CD14-positive monocyte (primary cell): Measurements from ENCODE around the gene TEKTIP1. TPM values are rescaled to one million over a fixed set of nuclear protein-coding genes. Genes with fewer than 3 reads are reported as not detected.

ENCODE experiments used
- DNase-seq, 3 donors: peaks; one replicate each; pipeline ENCODE4 v3.0.0-alpha.2; 2011 to 2022
- H2AFZ ChIP-seq: 2 replicates; pipeline ENCODE4 v1.6.0; 2012; ENCODE audit warnings: mild to moderate bottlenecking, low read depth, low read length, inconsistent platforms; ENCODE audit not compliant: insufficient read depth, poor library complexity, severe bottlenecking
- H3K27ac ChIP-seq, 2 donors: 1 replicate in 1 of 2; 2 replicates in 1 of 2; pipeline ENCODE4 v1.5.1; 2012 to 2013; ENCODE audit warnings: low read length in 2 of 2, control low read depth in 1 of 2, inconsistent platforms in 1 of 2, low read depth in 1 of 2, mild to moderate bottlenecking in 1 of 2
- H3K27me3 ChIP-seq, 2 donors: one replicate each; pipeline versions ENCODE4 v1.6.0 to v1.6.1; 2011 to 2013; ENCODE audit warnings: low read length in 2 of 2; ENCODE audit not compliant: control insufficient read depth in 2 of 2, insufficient read depth in 2 of 2
- H3K36me3 ChIP-seq, 2 donors: replicated peaks in 1 of 2; 1 replicate in 1 of 2; 2 replicates in 1 of 2; pipeline versions ENCODE4 v1.5.1 to v1.6.1; 2012 to 2013; ENCODE audit warnings: low read length in 2 of 2, control low read depth in 1 of 2, inconsistent platforms in 1 of 2, mild to moderate bottlenecking in 1 of 2; ENCODE audit not compliant: insufficient read depth in 2 of 2, control insufficient read depth in 1 of 2
- H3K4me1 ChIP-seq, 2 donors: 1 replicate in 1 of 2; 2 replicates in 1 of 2; pipeline versions ENCODE4 v1.5.1 to v1.6.1; 2012 to 2013; ENCODE audit warnings: low read length in 2 of 2, control low read depth in 1 of 2, inconsistent platforms in 1 of 2, mild to moderate bottlenecking in 1 of 2, moderate library complexity in 1 of 2; ENCODE audit not compliant: insufficient read depth in 2 of 2, control insufficient read depth in 1 of 2
- H3K4me2 ChIP-seq: replicated peaks from 2 replicates; pipeline ENCODE3; 2012; ENCODE audit warnings: low read length, moderate library complexity, mild to moderate bottlenecking; ENCODE audit not compliant: poor library complexity, severe bottlenecking; ENCODE audit errors: extremely low read depth
- H3K4me3 ChIP-seq, 3 experiments: fragments of 200-600 bp in 1 of 3; sonication (generic) in 1 of 3; replicated peaks in 1 of 3; 1 replicate in 2 of 3; 2 replicates in 1 of 3; pipeline ENCODE4 v1.5.1; 2011 to 2013; ENCODE audit warnings: low read length in 3 of 3, mild to moderate bottlenecking in 3 of 3, control low read depth in 2 of 3, low read depth in 2 of 3, inconsistent platforms in 1 of 3, moderate library complexity in 1 of 3
- H3K79me2 ChIP-seq: 2 replicates; pipeline ENCODE4 v1.6.0; 2012; ENCODE audit warnings: mild to moderate bottlenecking, control low read depth, inconsistent platforms, low read length, moderate library complexity; ENCODE audit not compliant: insufficient read depth
- H3K9ac ChIP-seq: 2 replicates; pipeline ENCODE4 v1.6.0; 2017; ENCODE audit warnings: low read length, mild to moderate bottlenecking; ENCODE audit not compliant: insufficient read depth, poor library complexity, severe bottlenecking
- H3K9me3 ChIP-seq, 2 donors: replicated peaks in 1 of 2; 1 replicate in 1 of 2; 2 replicates in 1 of 2; pipeline versions ENCODE4 v1.5.1 to v1.6.1; 2012 to 2013; ENCODE audit warnings: low read length in 2 of 2, control low read depth in 1 of 2; ENCODE audit not compliant: control insufficient read depth in 1 of 2, insufficient read depth in 1 of 2
- H4K20me1 ChIP-seq: 2 replicates; pipeline ENCODE4 v1.6.0; 2012; ENCODE audit warnings: mild to moderate bottlenecking, low read length, control low read depth, moderate library complexity; ENCODE audit not compliant: insufficient read depth
- H3K27ac Mint-ChIP-seq, 7 donors: one replicate each; pipeline ENCODE4 v1.8.0; 2020; ENCODE audit warnings: mild to moderate bottlenecking in 7 of 7, mixed read lengths in 7 of 7, moderate library complexity in 6 of 7, inconsistent platforms in 2 of 7
- H3K27me3 Mint-ChIP-seq, 3 donors: one replicate each; pipeline ENCODE4 v1.8.0; 2021 to 2022; ENCODE audit warnings: low read depth in 3 of 3, mild to moderate bottlenecking in 3 of 3, mixed read lengths in 3 of 3, moderate library complexity in 3 of 3, inconsistent platforms in 1 of 3
- H3K36me3 Mint-ChIP-seq, 2 donors: one replicate each; pipeline ENCODE4 v1.8.0; 2020; ENCODE audit warnings: mixed read lengths in 2 of 2, inconsistent platforms in 1 of 2, mild to moderate bottlenecking in 1 of 2
- H3K4me1 Mint-ChIP-seq: one replicate; pipeline ENCODE4 v1.8.0; 2020; ENCODE audit warnings: mild to moderate bottlenecking, mixed read lengths
- H3K4me3 Mint-ChIP-seq, 2 donors: one replicate each; pipeline ENCODE4 v1.8.0; 2020; ENCODE audit warnings: mild to moderate bottlenecking in 2 of 2, mixed read lengths in 2 of 2, moderate library complexity in 1 of 2
- H3K9me3 Mint-ChIP-seq, 7 donors: one replicate each; pipeline ENCODE4 v1.8.0; 2020 to 2022; ENCODE audit warnings: mixed read lengths in 7 of 7, mild to moderate bottlenecking in 6 of 7, moderate library complexity in 6 of 7, inconsistent platforms in 2 of 7
- WGBS: methylation state at CpG from one replicate; pipeline ENCODE4 v1.1.5; 2013; ENCODE audit warnings: missing lambda C conversion rate; ENCODE audit not compliant: insufficient coverage; 5-methylcytosine and 5-hydroxymethylcytosine counted together
- intact Hi-C, 2 donors: fragments of 100-400 bp; cut with micrococcal nuclease; formaldehyde crosslinking; loops; one replicate each; pipeline versions ENCODE4 v1.15.0 to v1.15.1; 2023
- polyA plus RNA-seq, 3 donors: library from polyadenylated mRNA; depleted of rRNA in 1 of 3; unstranded in 2 of 3; stranded (reverse) in 1 of 3; fragments of 300-500 nt in 2 of 3; fragments of >200 nt in 1 of 3; fragmentation: Illumina TruSeq in 2 of 3; gene quantifications; 1 replicate in 2 of 3; 2 replicates in 1 of 3; pipeline ENCODE4 v1.2.3, GENCODE V29; 2012 to 2021
- TF ChIP-seq, protein P1 (sequence below): fragments of 200-600 bp; IDR thresholded peaks from one replicate; pipeline ENCODE4 v1.8.0; 2022; ENCODE audit warnings: antibody characterized with exemption, mild to moderate bottlenecking

Gene TEKTIP1
- polyA plus RNA-seq, 3 donors, result 1.8 TPM; not detected in 2

GRCh38 chr19:3549816-3550215 lies 10.8 kb downstream of the TEKTIP1 start:
- Mint-ChIP-seq H3K4me3 (no peak overlapping the region), H3K4me1 (peaks cover 54% of the 10 kb centered on the region), H3K36me3 (peaks cover 37 to 47% of the 10 kb centered on the region in 2 donors), H3K27me3 (no peaks in the 10 kb centered on the region), H3K9me3 (peaks cover 0 to 2% (median 0%) of the 10 kb centered on the region in 7 donors), H3K27ac (peak overlapping the region; percentile 93 to 99 (median 97))
- intact Hi-C loops, result loop anchor here (5.0 kb wide), 4 partner anchors 32 to 77 kb away; partner anchors contain the start of genes CACTIN (in 1 of the 2) and FZR1 (in 1 of the 2)
- Histone ChIP-seq H3K4me3 (no peak overlapping the region), H2AFZ (no peak overlapping the region), H3K36me3 (peaks cover 27 to 43% of the 10 kb centered on the region in 2 donors), H4K20me1 (peaks cover 35% of the 10 kb centered on the region), H3K79me2 (peaks cover 57% of the 10 kb centered on the region), H3K9me3 (no peaks in the 10 kb centered on the region), H3K4me2 (no peak overlapping the region), H3K27me3 (no peaks in the 10 kb centered on the region), H3K27ac (peak overlapping the region; percentile 28 to 44), H3K4me1 (peaks cover 61 to 72% of the 10 kb centered on the region in 2 donors), H3K9ac (no peak overlapping the region)
- 92% methylated on average over 7 of the region's 10 CpGs for WGBS
- TF ChIP-seq, protein P1, sequence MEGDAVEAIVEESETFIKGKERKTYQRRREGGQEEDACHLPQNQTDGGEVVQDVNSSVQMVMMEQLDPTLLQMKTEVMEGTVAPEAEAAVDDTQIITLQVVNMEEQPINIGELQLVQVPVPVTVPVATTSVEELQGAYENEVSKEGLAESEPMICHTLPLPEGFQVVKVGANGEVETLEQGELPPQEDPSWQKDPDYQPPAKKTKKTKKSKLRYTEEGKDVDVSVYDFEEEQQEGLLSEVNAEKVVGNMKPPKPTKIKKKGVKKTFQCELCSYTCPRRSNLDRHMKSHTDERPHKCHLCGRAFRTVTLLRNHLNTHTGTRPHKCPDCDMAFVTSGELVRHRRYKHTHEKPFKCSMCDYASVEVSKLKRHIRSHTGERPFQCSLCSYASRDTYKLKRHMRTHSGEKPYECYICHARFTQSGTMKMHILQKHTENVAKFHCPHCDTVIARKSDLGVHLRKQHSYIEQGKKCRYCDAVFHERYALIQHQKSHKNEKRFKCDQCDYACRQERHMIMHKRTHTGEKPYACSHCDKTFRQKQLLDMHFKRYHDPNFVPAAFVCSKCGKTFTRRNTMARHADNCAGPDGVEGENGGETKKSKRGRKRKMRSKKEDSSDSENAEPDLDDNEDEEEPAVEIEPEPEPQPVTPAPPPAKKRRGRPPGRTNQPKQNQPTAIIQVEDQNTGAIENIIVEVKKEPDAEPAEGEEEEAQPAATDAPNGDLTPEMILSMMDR, result no peak
- DNase-seq, result no peak

DNA sequence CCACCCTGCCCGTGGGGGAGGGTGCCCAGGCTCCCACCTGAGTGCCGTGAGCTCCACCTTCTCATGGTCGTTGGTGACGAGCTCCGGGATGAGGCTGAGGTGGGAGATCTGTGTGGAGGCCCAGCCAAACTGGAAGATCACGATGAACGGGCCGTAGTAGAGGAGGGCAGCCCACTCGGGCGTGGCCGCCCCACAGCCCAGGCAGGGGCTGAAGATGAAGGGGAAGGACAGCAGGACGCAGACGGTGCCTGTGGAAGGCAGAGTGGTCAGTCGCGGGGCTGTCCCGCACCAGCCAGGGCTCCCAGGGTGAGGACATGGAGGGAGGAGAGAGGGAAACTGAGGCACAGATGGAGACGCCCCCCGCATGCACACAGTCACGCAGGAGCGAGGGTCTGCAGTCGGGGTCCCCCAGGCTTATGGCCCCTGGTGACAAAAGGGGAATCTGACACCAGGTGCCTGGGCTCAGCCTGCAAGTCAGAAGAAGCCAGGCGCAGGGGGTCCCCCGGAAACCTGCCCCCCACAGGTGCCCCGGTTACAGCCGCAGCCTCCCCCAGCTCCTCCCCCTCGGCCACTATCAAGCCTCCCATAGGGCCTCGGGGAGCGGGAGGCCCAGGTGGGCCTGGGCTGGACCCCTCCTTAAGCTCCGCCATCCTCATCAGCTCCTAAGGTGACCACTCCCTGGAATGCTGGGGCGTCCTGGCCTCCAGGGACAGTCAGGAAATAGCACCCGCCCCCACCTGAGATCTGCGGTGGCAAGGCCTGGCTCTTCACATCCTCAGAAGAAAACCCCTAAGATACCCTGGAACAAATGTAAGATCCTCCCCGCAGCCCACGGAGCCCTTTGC lies 12.2 kb downstream of the TEKTIP1 start:
- H3K27me3 Mint-ChIP-seq, result no peaks in the 10 kb centered on the region
- H3K9me3 ChIP-seq, result no peaks in the 10 kb centered on the region
- peak overlapping the region in 1 of 2 donors; percentile 11 for H3K4me3 Mint-ChIP-seq
- peaks cover 72 to 79% of the 10 kb centered on the region in 2 donors for H3K4me1 ChIP-seq
- H3K27me3 ChIP-seq, result no peaks in the 10 kb centered on the region
- H3K4me2 ChIP-seq, result no peak overlapping the region
- no peak overlapping the region for H2AFZ ChIP-seq
- peak overlapping the region in 5 of 7 donors; percentile 97 to 99 (median 98) for H3K27ac Mint-ChIP-seq
- peaks cover 31% of the 10 kb centered on the region for H4K20me1 ChIP-seq
- H3K9me3 Mint-ChIP-seq, result peaks cover 0 to 2% (median 0%) of the 10 kb centered on the region in 7 donors
- TF ChIP-seq, protein P1, result no peak
- DNase-seq, result no peak
- H3K36me3 Mint-ChIP-seq, result peaks cover 31 to 40% of the 10 kb centered on the region in 2 donors
- peaks cover 15 to 31% of the 10 kb centered on the region in 2 donors for H3K36me3 ChIP-seq
- intact Hi-C loops, result loop anchor here in 1 of 2 donors (5.0 kb wide), 1 partner anchor 44 kb away; the partner anchor contains the start of gene FZR1
- no peak overlapping the region for H3K27ac ChIP-seq
- H3K4me1 Mint-ChIP-seq, result peaks cover 59% of the 10 kb centered on the region
- no peak overlapping the region for H3K9ac ChIP-seq
- no peak overlapping the region for H3K4me3 ChIP-seq
- 96% methylated on average over 30 of the region's 34 CpGs for WGBS
- peaks cover 69% of the 10 kb centered on the region for H3K79me2 ChIP-seq
